NCI-H2171 (cell line): ENCODE results near the gene HIC2.
"Not testable (repeated sequence)": the region's sequence is repeated elsewhere in the genome, so short reads cannot be mapped to it uniquely, and the experiment has no call there.

Source experiments
- DNase-seq: peaks from one replicate; lab custom pipeline; 2025; lab: John Stamatoyannopoulos, UW

Gene HIC2

GRCh38 chr22:21493789-21494782 lies 76.9 kb downstream of the HIC2 start:
- not testable (repeated sequence) for DNase-seq

- not testable (repeated sequence) for DNase-seq
Measured at GRCh38 chr22:21497984-21498383, 80.8 kb downstream of the HIC2 start.

- DNase-seq: not testable (repeated sequence)
Measured at GRCh38 chr22:21498489-21498888, 81.3 kb downstream of the HIC2 start.

- not testable (repeated sequence) for DNase-seq
Measured at GRCh38 chr22:21499623-21500506, 82.7 kb downstream of the HIC2 start.
